Measurements from ENCODE around the gene KLHL26.

- TF ChIP-seq POLR2A (IDR thresholded peaks at IDR 0.05), result no peak
- no peak for TF ChIP-seq CTCF (IDR thresholded peaks at IDR 0.05)
These were observed 45.9 kb downstream of the KLHL26 start for GRCh38 chr19:18682807-18683108.
